M059J (cell line): ENCODE measurements around the gene CEP112. TPM values are rescaled to one million over a fixed set of nuclear protein-coding genes. Genes with fewer than 3 reads are reported as not detected.
A peak's percentile ranks its signal among the peaks of the same experiment; 100 is the strongest.

Experiments used
- DNase-seq: peaks from one replicate; pipeline ENCODE4 v3.0.0-alpha.2; 2012; ENCODE audit warnings: low read depth
- total RNA-seq: library from RNA; depleted of rRNA; stranded (reverse); fragments of >200 nt; shearing (Covaris generic); gene quantifications from 2 replicates; pipeline ENCODE4 v1.2.3, GENCODE V29; 2014

CEP112 gene
- total RNA-seq, 1 experiment from 2014 or later: 5.9 TPM

DNA sequence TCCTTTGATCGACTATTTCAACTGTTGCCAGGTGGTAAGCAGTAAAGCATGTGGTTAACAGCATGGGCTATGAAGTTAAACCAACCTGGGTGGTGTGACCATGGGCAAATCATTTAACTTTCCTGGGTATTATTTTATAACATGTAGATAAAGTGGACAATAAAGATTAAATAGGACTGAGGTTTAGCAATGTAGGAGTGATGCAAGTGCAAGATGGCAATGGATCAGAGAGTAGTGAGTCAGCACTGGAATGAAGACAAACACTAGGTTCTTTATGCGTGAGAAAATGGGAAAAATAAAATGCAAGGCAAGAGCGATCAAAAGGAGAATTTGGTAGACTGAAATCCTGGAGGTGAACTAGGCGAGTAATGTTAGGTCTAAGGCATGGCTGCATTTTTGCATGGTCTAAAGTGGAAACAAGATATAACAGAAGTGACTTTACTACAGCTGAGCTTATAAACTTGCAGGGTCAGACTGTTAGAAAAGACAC is 408.0 kb downstream of the CEP112 start:
- DNase-seq: peak; percentile 89

DNA sequence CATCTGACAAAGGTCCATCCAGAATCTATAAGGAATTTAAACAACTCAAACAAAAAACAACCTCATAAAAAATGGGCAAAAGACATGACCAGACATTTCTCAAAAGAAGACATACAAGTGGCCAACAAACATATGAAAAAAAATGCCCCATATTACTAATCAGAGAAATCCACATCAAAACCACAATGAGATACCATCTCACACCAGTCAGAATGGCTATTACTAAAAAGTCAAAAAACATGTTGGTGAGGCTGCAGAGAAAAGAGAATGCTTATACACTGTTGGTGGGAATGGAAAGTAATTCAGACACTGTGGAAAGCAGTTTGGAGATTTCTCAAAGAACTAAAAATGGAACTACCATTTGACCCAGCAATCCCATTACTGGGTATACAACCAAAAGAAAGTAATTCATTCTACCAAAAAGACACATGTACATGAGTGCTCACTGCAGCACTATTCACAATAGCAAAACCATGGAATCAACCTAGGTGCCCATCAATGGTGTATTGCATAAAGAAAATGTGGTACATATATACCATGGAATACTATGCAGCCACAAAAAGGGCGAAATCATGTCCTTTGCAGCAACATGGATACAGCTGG is 409.7 kb downstream of the CEP112 start:
- peak; percentile 58 for DNase-seq

DNA sequence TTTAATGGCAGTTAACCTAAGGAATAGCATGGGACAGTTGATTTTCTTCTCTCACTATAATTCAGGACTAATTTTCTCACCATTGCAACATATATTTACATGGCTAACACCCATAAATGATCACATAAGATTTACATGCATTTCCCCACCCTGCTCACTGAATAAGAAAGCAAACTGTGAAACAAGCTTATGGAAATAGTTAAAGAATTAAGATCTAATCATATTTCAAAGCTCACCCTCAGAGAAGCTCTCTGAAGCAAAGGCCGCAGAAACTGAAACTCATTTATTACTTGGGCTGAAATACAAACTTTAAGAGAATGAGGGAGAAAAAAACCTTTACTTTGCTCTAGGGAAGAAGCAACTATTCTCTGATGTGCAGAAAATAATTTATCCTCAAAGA is 411.8 kb downstream of the CEP112 start:
- DNase-seq: no peak

DNA sequence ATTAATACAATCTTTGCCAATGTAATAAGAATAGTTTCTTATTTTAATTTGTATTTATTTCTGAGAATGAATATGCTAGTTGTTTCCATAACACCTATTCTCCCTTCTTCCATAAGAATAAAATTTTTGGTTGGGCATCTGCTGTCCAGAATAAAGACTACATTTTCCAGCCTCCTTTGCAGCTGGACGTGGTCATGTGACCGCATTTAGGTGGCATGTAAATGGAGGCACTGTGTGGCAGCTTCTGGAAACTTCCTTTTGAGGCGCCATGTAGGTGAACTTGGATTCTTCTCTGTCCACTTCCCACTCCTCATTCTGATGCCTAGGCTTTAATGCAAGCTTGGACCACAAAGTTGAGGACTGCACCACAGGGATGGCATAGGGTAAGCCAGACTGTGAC is 415.0 kb downstream of the CEP112 start:
- DNase-seq: no peak

DNA sequence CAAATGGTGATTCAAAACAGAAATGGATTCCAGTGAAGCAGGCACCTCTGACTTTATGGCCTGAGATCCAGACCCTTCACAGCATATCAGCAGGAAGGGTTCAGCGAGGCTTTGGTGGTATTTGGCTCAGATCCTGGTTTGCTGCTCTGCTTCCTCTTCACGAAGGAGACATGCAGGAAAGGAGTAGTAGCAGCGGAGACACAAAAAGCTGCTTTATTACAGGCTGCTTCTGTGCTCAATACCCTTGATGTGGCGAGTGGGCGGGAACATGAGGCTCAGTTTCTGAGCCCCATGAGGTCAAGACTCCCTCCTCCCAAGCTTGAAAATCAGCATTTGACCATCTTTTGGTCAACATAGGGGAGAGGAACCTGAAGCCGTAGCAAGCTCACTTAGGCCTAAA is 417.1 kb downstream of the CEP112 start:
- no peak for DNase-seq

DNA sequence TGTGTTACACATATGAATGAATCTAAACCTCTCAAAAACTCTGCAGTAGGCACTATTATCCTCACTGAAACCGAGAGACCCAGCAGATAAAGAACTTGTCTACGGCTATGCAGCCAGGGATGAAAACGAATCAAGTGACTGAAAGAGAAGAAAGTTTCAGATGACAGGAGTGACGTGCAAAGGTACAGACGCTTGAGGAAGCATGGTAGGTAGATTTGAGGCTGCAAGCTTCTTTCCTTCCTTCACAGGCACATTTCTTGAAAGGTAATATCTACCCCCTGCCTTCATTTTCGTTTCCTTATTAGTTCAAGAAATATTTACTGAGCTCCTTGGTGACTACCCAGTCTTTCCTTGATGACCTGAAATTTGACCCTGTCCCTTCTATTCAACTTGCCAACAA is 418.9 kb downstream of the CEP112 start:
- DNase-seq: no peak

DNA sequence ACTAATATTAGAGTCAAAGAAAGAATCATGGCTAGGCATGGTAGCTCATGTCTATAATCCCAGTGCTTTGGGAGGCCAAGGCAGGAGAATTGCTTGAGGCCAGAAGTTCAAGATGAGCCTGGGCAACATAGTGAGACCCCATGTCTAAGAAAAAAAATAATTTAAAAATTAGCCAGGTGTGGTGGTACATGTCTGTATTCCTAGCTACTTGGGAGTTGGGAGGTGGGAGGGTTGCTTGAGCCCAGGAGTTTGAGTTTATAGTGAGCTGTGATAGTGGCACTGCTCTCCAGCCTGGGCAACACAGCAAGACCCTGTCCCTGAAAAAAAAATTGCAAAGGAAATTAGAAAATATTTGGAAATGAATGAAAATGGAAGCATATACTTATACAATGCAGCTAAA is 420.2 kb downstream of the CEP112 start:
- DNase-seq: no peak

DNA sequence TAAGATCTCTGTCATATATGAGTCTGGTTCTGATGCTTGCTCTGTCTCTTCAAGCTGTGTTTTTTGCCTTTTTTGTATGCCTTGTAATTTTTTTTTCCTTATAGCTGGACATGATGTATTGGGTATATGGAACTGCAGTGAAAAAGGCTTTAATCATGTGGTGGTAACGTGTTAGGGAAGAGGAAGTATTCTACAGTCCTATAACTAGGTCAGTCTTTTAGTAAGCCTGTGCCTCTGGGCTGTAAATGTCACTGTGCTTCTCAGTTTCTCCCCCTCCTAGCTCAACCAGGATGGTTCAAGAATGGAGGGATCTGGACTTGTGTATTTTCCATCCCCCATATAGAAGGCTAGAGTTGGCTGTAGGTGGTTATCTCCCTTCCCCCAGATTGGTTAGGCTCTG is 428.1 kb downstream of the CEP112 start:
- DNase-seq: no peak

DNA sequence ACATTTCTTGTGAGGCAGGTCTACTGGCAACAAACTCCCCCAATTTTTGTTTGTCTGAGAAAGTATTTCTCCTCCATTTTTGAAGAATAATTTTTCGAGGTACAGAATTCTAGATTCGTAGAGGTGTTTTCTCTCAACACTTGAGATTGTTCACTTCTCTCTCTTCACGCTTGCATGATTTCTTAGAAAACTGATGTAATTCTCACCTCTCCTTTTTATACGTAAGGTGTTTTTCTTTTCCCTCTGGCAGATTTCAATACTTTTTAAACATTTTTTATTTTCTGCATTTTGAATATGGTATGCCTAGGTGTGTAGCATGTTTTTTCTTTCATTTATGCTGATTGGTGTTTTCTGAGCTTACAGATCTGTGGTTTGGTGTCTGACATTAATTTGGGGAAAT is 429.0 kb downstream of the CEP112 start:
- DNase-seq: no peak

DNA sequence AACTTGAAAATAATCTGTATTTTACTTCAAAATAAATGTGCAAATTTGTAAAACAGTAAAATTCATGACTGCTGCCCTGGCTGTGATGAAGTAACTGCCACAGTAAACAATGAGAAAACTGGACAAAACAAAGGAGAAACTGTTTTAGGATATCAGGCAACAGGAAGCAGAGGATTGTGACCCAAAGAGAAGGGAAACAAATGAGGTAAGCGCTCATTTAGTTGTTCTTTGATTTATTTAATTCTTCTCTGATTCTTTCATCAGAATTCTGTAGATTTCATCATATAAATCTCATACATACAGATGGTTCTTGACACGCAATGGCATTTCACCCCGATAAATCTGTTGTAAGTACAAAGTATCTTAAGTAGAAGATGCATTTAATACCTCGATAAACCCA is 432.4 kb downstream of the CEP112 start:
- no peak for DNase-seq

DNA sequence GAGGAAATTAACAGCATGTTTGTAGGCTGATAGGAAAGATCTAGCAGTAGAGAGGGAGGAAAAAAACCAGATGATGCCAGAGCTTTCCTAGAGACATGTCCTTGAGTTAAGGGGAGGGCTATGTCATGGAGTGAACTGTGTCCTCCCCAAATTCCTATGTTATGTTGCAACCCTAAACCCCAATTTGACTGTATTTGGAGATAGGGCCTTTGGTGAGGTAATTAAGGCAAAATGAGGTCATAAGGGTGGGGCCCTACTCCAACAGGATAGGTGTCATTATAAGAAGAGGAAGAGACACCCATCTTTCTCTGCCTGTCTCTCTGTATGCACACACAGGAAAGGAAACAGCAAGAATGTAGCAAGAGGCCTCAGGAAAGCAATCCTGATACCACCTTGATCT is 435.2 kb downstream of the CEP112 start:
- peak; percentile 7 for DNase-seq

DNA sequence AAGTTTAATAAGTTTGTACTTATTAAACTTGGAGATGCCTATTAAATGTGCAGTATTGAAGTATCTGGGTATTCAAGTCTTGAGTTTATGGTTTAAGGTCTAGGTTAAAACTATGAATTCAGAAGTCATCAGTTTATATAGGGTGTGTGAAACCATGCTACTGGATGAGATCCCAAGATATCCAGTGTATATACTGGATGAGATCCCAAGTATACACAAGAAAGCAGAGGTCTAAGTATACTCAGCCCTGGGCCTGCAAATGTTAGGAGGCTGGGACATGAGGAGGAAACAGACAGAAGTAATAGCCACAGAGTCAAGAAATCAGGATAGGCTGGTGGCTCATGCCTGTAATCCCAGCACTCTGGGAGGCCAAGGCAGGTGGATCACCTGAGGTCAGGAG is 436.1 kb downstream of the CEP112 start:
- DNase-seq: no peak

DNA sequence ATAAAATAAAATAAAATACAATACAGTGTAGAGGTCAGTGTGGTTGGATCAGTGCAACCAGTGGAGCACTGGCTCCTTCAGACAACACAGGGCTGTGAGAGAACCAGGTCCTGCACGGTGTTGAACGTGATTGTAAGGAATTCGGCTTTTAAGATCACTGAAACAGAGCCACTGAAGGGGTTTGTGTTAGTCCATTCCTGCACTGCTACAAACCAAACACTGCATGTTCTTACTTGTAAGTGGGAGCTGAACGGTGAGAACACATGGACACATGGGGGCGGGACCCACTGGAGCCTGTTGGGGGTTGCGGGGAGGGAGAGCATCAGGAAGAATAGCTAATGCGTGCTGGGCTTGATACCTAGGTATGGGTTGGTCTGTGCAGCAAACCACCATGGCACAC is 437.3 kb downstream of the CEP112 start:
- no peak for DNase-seq

DNA sequence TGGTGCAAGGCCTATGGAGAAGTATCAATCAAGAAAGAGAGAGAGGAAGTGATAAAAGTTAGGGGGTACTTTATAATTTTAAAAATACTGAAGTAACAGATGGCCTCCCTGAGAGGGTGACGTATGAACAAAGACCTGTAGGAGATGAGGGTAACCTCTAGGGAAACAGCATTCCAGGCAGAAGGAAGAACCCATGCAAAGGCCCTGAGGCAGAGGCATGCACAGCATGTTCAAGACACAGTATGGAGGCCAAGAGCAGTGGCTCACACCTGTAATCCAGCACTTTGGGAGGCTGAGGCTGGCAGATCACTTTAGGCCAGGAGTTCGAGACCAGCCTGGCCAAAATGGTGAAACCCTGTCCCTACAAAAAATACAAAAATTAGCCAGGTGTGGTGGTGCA is 437.9 kb downstream of the CEP112 start:
- no peak for DNase-seq

DNA sequence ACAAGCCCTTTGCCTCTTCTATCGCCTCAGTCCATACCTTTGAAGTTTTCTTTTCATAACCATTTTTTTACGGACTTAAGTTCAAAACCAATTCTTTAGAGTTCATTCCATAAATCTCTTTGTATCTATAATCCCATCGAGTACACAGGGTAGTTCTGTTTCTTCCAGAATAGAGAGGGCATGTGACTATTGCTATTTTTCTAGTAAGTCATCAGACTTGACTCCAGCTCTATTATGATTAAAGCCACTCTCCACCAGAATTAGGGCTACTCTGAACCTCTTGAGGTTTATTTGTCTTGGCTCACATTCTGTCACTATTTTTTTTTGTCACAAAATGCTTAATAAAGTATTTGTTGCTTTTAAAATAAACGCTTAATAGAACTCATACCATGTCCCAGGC is 438.6 kb downstream of the CEP112 start:
- DNase-seq: no peak

DNA sequence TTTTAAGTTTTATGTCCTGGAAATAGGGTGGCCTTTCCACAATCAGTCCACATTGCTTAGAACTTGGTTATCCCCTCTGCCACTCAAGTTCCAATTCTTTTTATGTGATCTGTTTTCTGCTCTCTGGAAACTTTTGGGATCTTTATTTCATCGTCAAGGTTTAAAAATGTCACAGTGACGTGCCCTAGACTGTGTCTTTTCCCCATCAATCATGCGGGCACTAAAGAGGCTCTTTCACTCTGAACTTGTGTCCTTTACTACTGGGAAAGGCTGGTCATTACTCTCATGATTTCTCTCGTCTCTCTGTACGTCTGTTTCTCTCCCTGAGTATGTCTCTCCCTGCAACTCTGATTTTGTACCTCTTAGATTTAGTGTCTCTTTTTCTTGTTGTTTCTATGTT is 440.7 kb downstream of the CEP112 start:
- DNase-seq: no peak

DNA sequence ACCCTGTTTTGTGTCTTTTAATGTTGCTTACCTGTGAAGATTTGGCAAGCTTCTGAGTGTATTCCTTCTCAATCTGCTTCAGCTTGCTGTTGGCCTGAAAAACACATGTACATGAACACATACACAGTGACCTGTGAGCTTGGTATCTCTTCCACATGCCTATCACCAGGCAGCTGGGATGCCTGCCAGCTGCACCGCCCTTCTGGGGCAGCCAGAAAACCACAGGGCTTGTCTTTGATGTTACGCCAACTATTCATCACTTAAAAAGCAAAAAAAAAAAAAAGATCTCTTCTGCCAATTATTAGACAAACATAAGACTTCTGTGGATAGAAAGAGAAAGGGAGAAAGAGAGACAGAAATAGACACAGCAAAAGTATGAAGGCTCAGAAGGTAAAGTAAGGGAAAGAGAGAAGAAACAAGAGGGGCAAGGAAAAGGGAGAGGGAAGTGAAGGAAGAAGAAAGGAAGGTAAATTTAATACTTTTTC is 441.3 kb downstream of the CEP112 start:
- peak; percentile 96 for DNase-seq

DNA sequence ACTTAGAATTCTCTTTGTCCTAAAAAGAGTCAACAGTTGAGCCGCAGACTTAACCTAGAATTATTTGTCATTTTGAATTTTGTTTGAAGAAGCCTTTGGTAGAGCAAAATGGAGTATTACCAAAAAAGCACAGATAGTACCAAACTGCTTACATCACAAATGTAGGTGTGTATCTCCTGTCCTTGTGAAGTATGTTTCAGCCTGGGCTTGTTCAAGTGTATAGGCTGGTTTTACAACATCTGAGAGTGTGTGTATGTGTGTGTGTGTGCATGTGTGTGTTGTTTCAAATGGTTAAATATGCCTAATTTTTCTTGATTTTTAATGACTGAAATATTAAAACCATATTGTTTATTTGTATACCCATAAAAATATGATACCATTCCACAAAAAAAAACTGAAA is 441.8 kb downstream of the CEP112 start:
- DNase-seq: no peak

DNA sequence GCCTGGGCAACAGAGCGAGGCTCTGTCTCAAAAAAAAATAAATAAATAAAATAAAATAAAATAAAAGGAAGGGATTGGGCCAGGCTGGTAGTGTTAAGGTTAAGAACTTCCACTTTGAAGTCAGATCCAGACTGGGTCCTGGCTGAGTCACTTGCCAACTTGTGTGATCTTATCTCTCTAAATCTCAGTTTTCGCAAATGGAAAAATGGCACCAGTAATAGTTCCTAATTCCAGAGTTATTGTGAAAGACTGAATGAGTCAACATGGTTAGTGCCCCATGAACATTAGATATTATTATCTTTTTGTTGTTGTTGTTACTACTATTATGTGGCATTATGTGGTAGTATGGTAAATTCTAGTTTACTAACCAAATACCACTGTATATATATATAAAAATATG is 442.5 kb downstream of the CEP112 start:
- DNase-seq: peak; percentile 89

DNA sequence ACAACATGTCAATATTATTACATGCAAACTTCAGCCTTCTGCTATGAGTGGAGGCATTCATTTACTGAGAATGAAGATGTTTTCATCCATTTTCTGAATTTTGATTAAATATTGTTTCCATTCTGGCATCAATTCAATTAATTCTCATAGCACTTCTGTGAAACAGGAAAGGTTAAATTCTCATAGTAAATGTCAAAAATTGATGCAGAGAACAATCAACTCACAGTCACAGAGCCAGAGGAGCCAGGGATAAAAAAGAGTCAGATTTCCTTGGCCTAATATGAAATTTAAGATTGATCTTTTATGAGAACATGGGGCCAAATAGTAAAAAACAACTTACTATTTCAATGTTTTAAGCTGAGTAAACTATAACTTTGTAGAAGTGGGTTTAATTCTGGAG is 446.7 kb downstream of the CEP112 start:
- no peak for DNase-seq

DNA sequence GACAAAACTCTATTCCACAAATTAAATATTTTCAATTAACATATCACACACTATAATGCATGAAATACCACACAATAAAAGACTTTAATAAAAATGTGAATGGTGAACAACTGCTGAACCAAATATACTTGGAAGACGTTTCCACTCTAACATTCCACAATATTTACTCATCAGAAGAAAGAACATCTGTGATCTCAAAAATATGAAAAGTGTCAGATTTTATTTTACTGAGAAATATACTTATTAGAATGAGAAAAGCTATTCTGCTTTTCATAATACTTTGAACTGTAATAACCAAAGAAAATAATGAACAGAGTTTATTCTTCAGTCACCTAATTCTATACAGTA is 448.7 kb downstream of the CEP112 start:
- peak; percentile 9 for DNase-seq

DNA sequence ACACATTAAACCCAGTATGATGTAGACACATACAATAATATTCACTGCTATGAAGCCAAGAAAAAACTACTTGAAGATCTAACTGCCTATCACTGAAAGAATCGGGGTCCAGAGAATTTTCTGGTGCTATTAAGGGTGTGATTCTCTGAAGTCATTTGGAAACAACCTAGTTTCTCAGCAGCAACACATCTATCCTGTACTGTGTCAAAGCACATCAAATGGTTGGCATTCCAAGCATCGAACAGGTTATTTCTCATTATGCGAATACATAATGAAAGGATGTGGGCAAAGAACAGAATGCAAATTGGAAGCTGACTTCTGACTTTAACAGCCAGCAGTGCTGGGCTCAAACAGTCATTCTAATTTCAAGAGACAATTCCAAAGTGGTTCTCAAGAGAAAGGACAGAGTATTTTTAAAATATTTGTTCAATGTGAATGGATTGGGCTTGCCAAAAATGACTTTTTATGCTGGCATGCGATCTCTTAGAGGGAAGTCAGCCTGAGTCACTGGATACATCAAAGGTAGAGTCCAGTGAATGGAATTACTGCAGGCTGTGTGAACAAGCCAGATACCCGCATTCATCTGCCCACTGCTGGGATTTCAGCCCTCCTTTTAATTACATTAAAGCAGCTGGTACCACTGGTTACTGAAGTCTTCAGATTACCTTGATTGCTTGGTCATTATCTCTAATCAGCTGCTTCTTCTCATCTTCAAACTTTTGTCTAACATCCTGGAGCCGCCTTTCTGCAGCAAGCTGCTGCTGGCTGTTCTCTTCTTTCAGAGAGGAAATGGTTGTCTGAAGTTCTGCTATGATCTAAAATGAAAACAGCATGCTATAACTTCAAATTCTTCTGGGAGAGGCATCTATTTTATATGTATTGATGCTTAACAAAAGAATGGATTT is 449.3 kb downstream of the CEP112 start:
- DNase-seq: peak; percentile 78

DNA sequence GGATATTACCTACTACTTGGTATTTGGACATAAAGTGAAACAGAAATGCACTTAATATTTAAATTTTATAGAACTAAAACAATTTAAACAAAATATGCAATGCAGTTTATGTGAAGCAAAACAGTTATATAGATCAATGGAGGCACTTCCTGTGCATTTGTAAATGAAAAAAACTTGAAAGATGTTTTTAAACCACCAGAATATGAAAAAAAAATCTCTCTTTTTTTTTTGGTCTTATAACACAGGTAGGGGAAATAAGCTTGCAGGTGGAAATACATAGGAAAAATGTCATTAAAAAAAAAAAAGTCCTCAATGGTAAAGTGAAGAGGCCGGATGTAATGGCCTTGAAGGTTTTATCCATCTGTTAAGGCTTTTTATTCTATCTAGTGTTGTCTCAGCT is 450.2 kb downstream of the CEP112 start:
- no peak for DNase-seq
